GM21529 (cell line): ENCODE results near the gene TLE7.

ENCODE experiments used
- ATAC-seq: cut with Tn5 transposase; IDR thresholded peaks from one replicate; pipeline ENCODE4 v1.9.1; 2021; ENCODE audit not compliant: unreplicated experiment

Gene TLE7

GRCh38 chr16:71414038-71414437 is 27.8 kb downstream of the TLE7 start:
- no peak for ATAC-seq

- ATAC-seq, result no peak
Measured at GRCh38 chr16:71413341-71413740, 28.5 kb downstream of the TLE7 start.

- peak; percentile 75 for ATAC-seq
Measured at GRCh38 chr16:71412270-71413160, 29.3 kb downstream of the TLE7 start.

- ATAC-seq, result no peak
Measured at GRCh38 chr16:71410146-71410545, 31.7 kb downstream of the TLE7 start.

GRCh38 chr16:71409011-71409775 is 32.7 kb downstream of the TLE7 start:
- ATAC-seq, result no peak

GRCh38 chr16:71408536-71408935 is 33.3 kb downstream of the TLE7 start:
- no peak for ATAC-seq

GRCh38 chr16:71407731-71408130 is 34.1 kb downstream of the TLE7 start:
- ATAC-seq, result no peak

GRCh38 chr16:71406724-71407123 is 35.1 kb downstream of the TLE7 start:
- ATAC-seq, result no peak

- ATAC-seq, result no peak
Measured at GRCh38 chr16:71406316-71406715, 35.5 kb downstream of the TLE7 start.

- ATAC-seq, result no peak
Measured at GRCh38 chr16:71404364-71404763, 37.5 kb downstream of the TLE7 start.

- no peak for ATAC-seq
Measured at GRCh38 chr16:71402674-71403073, 39.2 kb downstream of the TLE7 start.

GRCh38 chr16:71402007-71402406 is 39.8 kb downstream of the TLE7 start:
- ATAC-seq, result no peak

GRCh38 chr16:71399801-71400563 is 41.9 kb downstream of the TLE7 start:
- no peak for ATAC-seq

- no peak for ATAC-seq
Measured at GRCh38 chr16:71396594-71396993, 45.3 kb downstream of the TLE7 start.

GRCh38 chr16:71389330-71389729 is 52.5 kb downstream of the TLE7 start:
- no peak for ATAC-seq

GRCh38 chr16:71387045-71387871 is 54.6 kb downstream of the TLE7 start:
- no peak for ATAC-seq

GRCh38 chr16:71384073-71384724 is 57.7 kb downstream of the TLE7 start:
- no peak for ATAC-seq

- no peak for ATAC-seq
Measured at GRCh38 chr16:71383054-71383773, 58.6 kb downstream of the TLE7 start.

- ATAC-seq, result no peak
Measured at GRCh38 chr16:71380831-71381230, 61.0 kb downstream of the TLE7 start.
